ENCODE measurements around the gene PUDP.

DNA sequence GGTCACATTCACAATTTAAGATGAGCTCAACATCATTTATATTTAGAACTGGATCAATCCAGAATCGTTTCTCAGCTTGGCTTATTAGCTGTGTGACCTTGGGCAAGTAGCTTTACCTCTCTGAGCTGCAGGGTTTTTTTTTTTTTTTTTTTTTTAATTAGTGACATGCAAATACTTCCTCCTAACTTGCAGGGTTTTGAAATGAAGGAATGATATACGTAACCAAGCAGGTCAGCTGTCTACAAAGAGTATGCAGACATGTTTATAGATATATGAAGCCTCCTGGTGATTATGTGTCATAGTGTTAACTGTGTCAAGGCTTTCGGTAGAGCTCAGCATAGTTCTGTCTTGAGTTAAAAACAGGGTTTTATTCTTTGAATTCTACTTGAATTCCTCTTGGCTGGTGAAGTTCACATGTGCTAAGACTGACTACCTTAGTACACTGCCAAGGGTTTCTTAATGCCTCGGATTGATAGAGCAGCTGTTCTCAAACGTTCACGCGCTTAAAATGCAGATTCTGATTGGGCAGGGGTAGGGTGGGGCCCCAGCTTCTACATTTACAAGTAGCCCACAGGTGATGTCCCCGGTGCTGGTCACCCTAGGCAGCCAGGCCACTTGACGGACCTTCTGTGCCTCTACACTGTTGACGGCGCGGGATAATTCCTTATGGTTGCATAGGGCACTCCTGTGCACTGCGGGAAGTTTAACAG is 1.1 kb downstream of the PUDP start:
- no peak for TF ChIP-seq POLR2AphosphoS5 (IDR thresholded peaks at IDR 0.05)
- no peak for TF ChIP-seq CTCF (IDR thresholded peaks at IDR 0.05)
- no peak for TF ChIP-seq POLR2A (IDR thresholded peaks at IDR 0.05)
- no peak for TF ChIP-seq EP300 (IDR thresholded peaks at IDR 0.05)
